Mesenchymal stem cell (in vitro differentiated cells and primary cell): ENCODE results near the gene NUBPL.

ENCODE experiments used
- DNase-seq: peaks from one replicate; pipeline ENCODE4 v3.0.0-alpha.2; 2013
- H2AFZ ChIP-seq: one replicate; pipeline ENCODE4 v1.6.1; 2013; ENCODE audit warnings: low read depth, mild to moderate bottlenecking, control low read depth, inconsistent platforms, low read length, moderate library complexity
- H2AK5ac ChIP-seq: 2 replicates; pipeline ENCODE4 v1.6.1; 2013; ENCODE audit warnings: low read length, moderate library complexity, mild to moderate bottlenecking, inconsistent platforms; ENCODE audit not compliant: severe bottlenecking
- H2BK120ac ChIP-seq: one replicate; pipeline ENCODE4 v1.6.1; 2013; ENCODE audit warnings: low read depth, mild to moderate bottlenecking, inconsistent platforms, low read length, moderate library complexity
- H2BK12ac ChIP-seq, 2 experiments: one replicate each; pipeline ENCODE4 v1.6.1; 2013; ENCODE audit warnings: inconsistent platforms in 2 of 2, low read length in 2 of 2, mild to moderate bottlenecking in 2 of 2, moderate library complexity in 2 of 2, control low read depth in 1 of 2
- H2BK15ac ChIP-seq: one replicate; pipeline ENCODE4 v1.6.1; 2013; ENCODE audit warnings: mild to moderate bottlenecking, low read depth, inconsistent platforms; ENCODE audit not compliant: poor library complexity, severe bottlenecking
- H2BK5ac ChIP-seq: 2 replicates; pipeline ENCODE4 v1.6.1; 2013; ENCODE audit warnings: low read depth, mild to moderate bottlenecking, low read length, control low read depth, inconsistent platforms; ENCODE audit not compliant: poor library complexity, severe bottlenecking
- H3K14ac ChIP-seq, 2 experiments: one replicate each; pipeline ENCODE4 v1.6.1; 2013; ENCODE audit warnings: inconsistent platforms in 2 of 2, low read length in 2 of 2, control low read depth in 1 of 2, mild to moderate bottlenecking in 1 of 2, moderate library complexity in 1 of 2
- H3K18ac ChIP-seq, 2 experiments: one replicate each; pipeline ENCODE4 v1.6.1; 2013; ENCODE audit warnings: inconsistent platforms in 2 of 2, low read length in 2 of 2, control low read depth in 1 of 2, low read depth in 1 of 2, mild to moderate bottlenecking in 1 of 2
- H3K23ac ChIP-seq, 2 experiments: one replicate each; pipeline ENCODE4 v1.6.1; 2013; ENCODE audit warnings: inconsistent platforms in 2 of 2, low read length in 2 of 2, mild to moderate bottlenecking in 2 of 2, moderate library complexity in 2 of 2, control low read depth in 1 of 2
- H3K27ac ChIP-seq: 2 replicates; pipeline ENCODE4 v1.5.1; 2013; ENCODE audit warnings: mild to moderate bottlenecking, moderate library complexity, low read length, control low read depth, inconsistent platforms; ENCODE audit not compliant: poor library complexity, severe bottlenecking
- H3K27me3 ChIP-seq, 2 experiments: 2 replicates each; pipeline versions ENCODE4 v1.6.1 to v1.7.0; 2013; ENCODE audit warnings: low read length in 2 of 2, mild to moderate bottlenecking in 2 of 2, moderate library complexity in 2 of 2, control low read depth in 1 of 2, inconsistent platforms in 1 of 2; ENCODE audit not compliant: control insufficient read depth in 1 of 2, insufficient read depth in 1 of 2
- H3K36me3 ChIP-seq, 2 experiments: 2 replicates each; pipeline versions ENCODE4 v1.6.1 to v1.7.0; 2013; ENCODE audit warnings: low read length in 2 of 2, control low read depth in 1 of 2, inconsistent platforms in 1 of 2, low read depth in 1 of 2, mild to moderate bottlenecking in 1 of 2; ENCODE audit not compliant: insufficient read depth in 2 of 2, control insufficient read depth in 1 of 2
- H3K4ac ChIP-seq, 2 experiments: one replicate each; pipeline ENCODE4 v1.6.1; 2013; ENCODE audit warnings: inconsistent platforms in 2 of 2, low read length in 2 of 2, mild to moderate bottlenecking in 2 of 2, moderate library complexity in 2 of 2, control low read depth in 1 of 2, low read depth in 1 of 2
- H3K4me1 ChIP-seq: 2 replicates; pipeline ENCODE4 v1.6.1; 2013; ENCODE audit warnings: low read depth, low read length, control low read depth; ENCODE audit not compliant: control insufficient read depth, insufficient read depth
- H3K4me2 ChIP-seq: 2 replicates; pipeline ENCODE4 v1.6.1; 2013; ENCODE audit warnings: low read length, mild to moderate bottlenecking, inconsistent platforms; ENCODE audit not compliant: poor library complexity, severe bottlenecking
- H3K4me3 ChIP-seq, 2 experiments: 2 replicates each; pipeline versions ENCODE4 v1.5.1 to v1.7.0; 2013; ENCODE audit warnings: low read length in 2 of 2, mild to moderate bottlenecking in 2 of 2, control low read depth in 1 of 2, low read depth in 1 of 2; ENCODE audit not compliant: insufficient read depth in 1 of 2
- H3K79me1 ChIP-seq: replicated peaks from 2 replicates; pipeline ENCODE4 v1.6.1; 2013; ENCODE audit warnings: mild to moderate bottlenecking, control low read depth, low read length, inconsistent platforms; ENCODE audit not compliant: poor library complexity, severe bottlenecking
- H3K9ac ChIP-seq: 2 replicates; pipeline ENCODE4 v1.7.0; 2013; ENCODE audit warnings: mild to moderate bottlenecking, low read length, moderate library complexity
- H3K9me3 ChIP-seq: 2 replicates; pipeline ENCODE4 v1.7.0; 2013; ENCODE audit warnings: mild to moderate bottlenecking, low read length; ENCODE audit not compliant: control insufficient read depth
- H4K8ac ChIP-seq: one replicate; pipeline ENCODE4 v1.6.1; 2013; ENCODE audit warnings: inconsistent platforms, mild to moderate bottlenecking, low read length, moderate library complexity
- H4K91ac ChIP-seq: one replicate; pipeline ENCODE4 v1.6.1; 2013; ENCODE audit warnings: mild to moderate bottlenecking, low read length, inconsistent platforms
- WGBS: methylation state at CpG from one replicate; pipeline ENCODE4 v1.1.7; 2013; ENCODE audit warnings: mixed read lengths; 5-methylcytosine and 5-hydroxymethylcytosine counted together

Gene NUBPL

DNA sequence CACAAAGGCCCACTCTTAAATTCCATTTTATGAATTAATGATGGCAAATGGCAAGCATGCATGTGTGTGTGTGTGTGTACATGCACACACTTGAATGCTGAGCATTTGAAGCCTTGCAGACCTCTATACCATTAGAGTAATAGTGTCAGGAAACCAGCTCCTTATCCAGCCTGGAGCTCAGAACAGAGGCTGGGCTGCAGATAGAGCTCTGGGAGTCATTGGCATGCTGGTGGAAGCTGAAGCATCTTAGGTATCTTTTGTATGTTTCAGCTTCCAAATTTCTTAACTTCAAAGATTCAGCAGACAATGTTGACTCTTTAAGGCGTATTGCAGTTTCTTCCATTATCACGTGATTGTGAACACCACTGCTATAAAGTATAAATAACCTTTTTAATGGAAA is 323.0 kb downstream of the NUBPL start:
- Histone ChIP-seq H3K27me3 (no peaks in the 10 kb centered on the region), H3K9ac (no peak overlapping the region), H2AK5ac (no peak overlapping the region), H3K18ac (peak overlapping the region in 1 of 2 experiments; percentile 5), H2BK120ac (no peak overlapping the region), H2BK15ac (no peak overlapping the region), H3K4me1 (peaks cover 7% of the 10 kb centered on the region), H3K79me1 (no peaks in the 10 kb centered on the region), H4K8ac (no peak overlapping the region), H3K36me3 (no peaks in the 10 kb centered on the region), H2BK5ac (no peak overlapping the region), H3K27ac (no peak overlapping the region), H4K91ac (no peak overlapping the region), H3K4me2 (no peak overlapping the region), H3K4me3 (no peak overlapping the region), H2AFZ (no peak overlapping the region), H3K4ac (no peak overlapping the region), H3K23ac (no peak overlapping the region), H3K14ac (peak overlapping the region in 1 of 2 experiments; percentile 22), H3K9me3 (no peaks in the 10 kb centered on the region), H2BK12ac (no peak overlapping the region)
- WGBS = no CpG with 5 or more reads among the region's 2 CpGs
- DNase-seq = no peak

DNA sequence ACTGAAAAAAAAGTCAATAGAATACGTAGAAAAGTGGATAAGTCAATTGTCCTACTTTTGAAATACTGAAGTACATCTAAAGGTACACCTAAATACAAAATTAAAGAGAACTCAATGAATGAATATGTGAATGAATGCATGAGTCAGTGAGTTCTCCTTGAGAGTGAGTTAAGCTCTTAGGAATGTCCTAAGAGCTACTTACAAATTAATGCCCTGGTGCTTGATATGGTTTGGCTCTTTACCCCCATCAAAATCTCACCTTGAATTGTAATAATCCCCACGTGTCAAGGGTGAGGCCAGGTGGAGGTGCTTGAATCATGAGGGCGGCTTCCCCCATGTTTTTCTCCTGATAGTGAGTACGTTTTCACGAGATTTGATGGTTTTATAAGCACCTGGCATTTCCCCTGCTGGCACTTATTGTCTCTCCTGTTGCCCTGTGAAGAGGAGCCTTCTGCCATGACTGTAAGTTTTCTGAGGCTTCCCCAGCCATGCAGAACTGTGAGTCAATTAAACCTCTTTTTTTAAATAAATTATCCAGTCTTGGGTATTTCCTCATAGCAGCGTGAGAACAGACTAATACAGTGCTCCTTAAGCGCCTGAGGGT is 323.7 kb downstream of the NUBPL start:
- H3K9ac ChIP-seq = no peak overlapping the region
- no peak overlapping the region for H2BK15ac ChIP-seq
- H3K14ac ChIP-seq = no peak overlapping the region
- no peak for DNase-seq
- no peak overlapping the region for H3K4me2 ChIP-seq
- no peak overlapping the region for H2AK5ac ChIP-seq
- H3K79me1 ChIP-seq = no peaks in the 10 kb centered on the region
- H2BK12ac ChIP-seq = no peak overlapping the region
- H3K9me3 ChIP-seq = no peaks in the 10 kb centered on the region
- H3K36me3 ChIP-seq = no peaks in the 10 kb centered on the region
- WGBS = 78% methylated on average over 6 of the region's 7 CpGs
- no peak overlapping the region for H4K8ac ChIP-seq
- no peak overlapping the region for H3K27ac ChIP-seq
- H2AFZ ChIP-seq = no peak overlapping the region
- H3K4ac ChIP-seq = no peak overlapping the region
- H2BK120ac ChIP-seq = no peak overlapping the region
- no peak overlapping the region for H4K91ac ChIP-seq
- no peak overlapping the region for H3K4me3 ChIP-seq
- H3K23ac ChIP-seq = no peak overlapping the region
- H3K27me3 ChIP-seq = no peaks in the 10 kb centered on the region
- H3K4me1 ChIP-seq = peaks cover 7% of the 10 kb centered on the region
- no peak overlapping the region for H2BK5ac ChIP-seq
- no peak overlapping the region for H3K18ac ChIP-seq

DNA sequence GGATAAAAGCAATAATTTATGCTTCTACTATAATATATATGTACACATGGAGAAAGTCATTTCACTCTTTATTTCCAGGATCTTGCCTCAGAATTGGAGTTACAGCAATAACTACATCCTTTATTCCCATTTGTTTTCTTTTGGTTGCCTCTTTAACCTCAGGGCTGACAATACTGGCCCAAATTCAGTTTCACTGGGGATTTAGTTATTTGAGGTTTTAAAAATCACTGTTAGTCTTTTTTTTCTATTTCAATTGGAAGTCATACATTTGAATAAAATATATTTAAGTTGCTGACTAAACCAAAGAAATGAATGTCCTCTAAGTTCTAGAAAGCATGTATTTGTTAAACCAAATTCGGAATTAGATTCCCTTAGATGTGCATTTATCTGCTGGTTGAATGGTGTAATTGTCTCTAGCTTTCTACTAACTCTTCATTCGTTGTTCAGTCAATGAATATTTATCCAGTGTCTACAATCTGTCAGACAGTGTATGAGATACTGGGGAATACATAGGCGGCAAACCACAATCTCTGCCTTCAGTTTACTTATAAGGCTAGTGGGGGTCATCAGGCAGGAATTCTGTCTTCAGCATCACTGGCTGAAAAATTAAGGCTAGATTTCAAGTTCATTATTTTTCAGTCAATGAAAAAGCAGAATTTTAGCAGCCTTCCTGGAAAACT is 325.1 kb downstream of the NUBPL start:
- no peak overlapping the region for H3K27ac ChIP-seq
- no peak overlapping the region for H3K14ac ChIP-seq
- no peak overlapping the region for H3K4me2 ChIP-seq
- H2BK15ac ChIP-seq = no peak overlapping the region
- H3K23ac ChIP-seq = no peak overlapping the region
- no peak overlapping the region for H3K4ac ChIP-seq
- H3K9ac ChIP-seq = no peak overlapping the region
- no peaks in the 10 kb centered on the region for H3K36me3 ChIP-seq
- H2AK5ac ChIP-seq = no peak overlapping the region
- H3K79me1 ChIP-seq = no peaks in the 10 kb centered on the region
- no peak overlapping the region for H2BK120ac ChIP-seq
- no peak overlapping the region for H3K18ac ChIP-seq
- H3K9me3 ChIP-seq = no peaks in the 10 kb centered on the region
- H3K4me1 ChIP-seq = peaks cover 2% of the 10 kb centered on the region
- WGBS = 94% methylated on average over 2 of the region's 3 CpGs
- no peak overlapping the region for H4K91ac ChIP-seq
- H2AFZ ChIP-seq = no peak overlapping the region
- H4K8ac ChIP-seq = no peak overlapping the region
- no peak overlapping the region for H3K4me3 ChIP-seq
- H2BK12ac ChIP-seq = no peak overlapping the region
- H2BK5ac ChIP-seq = no peak overlapping the region
- H3K27me3 ChIP-seq = no peaks in the 10 kb centered on the region
- no peak for DNase-seq

DNA sequence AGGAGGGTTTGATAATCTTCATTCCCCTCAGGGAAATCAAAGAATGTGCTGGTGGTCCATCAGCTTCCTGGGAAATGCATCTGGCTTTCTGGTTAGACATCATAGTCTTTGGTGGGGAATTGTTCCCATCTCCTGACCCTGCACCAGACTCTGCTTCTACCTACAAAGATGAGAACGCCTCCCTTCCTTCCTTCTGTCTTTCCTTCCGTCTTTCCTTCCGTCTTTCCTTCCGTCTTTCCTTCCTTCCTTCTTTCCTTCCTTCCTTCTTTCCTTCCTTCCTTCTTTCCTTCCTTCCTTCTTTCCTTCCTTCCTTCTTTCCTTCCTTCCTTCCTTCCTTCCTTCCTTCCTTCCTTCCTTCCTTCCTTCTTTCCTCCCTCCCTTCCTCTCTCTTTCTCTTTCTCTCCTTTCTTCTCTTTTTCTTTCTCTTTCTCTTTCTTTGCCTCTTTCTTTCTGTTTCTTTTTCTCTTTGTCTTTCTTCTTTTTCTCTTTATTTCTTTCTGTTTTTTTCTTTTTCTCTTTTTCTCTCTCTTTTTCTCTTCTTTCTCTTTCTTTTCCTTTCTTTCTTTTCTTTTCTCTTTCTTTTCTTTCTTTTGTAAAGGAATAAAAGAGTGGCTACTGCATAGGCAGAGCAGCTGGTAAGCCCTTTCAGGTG is 326.9 kb downstream of the NUBPL start:
- no peaks in the 10 kb centered on the region for H3K79me1 ChIP-seq
- H3K9ac ChIP-seq = no peak overlapping the region
- H4K8ac ChIP-seq = no peak overlapping the region
- no peak overlapping the region for H2AK5ac ChIP-seq
- no peak overlapping the region for H2BK12ac ChIP-seq
- H3K4me3 ChIP-seq = no peak overlapping the region
- H3K23ac ChIP-seq = no peak overlapping the region
- H3K27me3 ChIP-seq = no peaks in the 10 kb centered on the region
- H2BK15ac ChIP-seq = no peak overlapping the region
- H3K18ac ChIP-seq = no peak overlapping the region
- no peaks in the 10 kb centered on the region for H3K36me3 ChIP-seq
- H3K4me2 ChIP-seq = no peak overlapping the region
- peaks cover 2% of the 10 kb centered on the region for H3K4me1 ChIP-seq
- H4K91ac ChIP-seq = no peak overlapping the region
- no peak overlapping the region for H3K4ac ChIP-seq
- no peak overlapping the region for H2BK5ac ChIP-seq
- H3K9me3 ChIP-seq = no peaks in the 10 kb centered on the region
- no peak overlapping the region for H2AFZ ChIP-seq
- H3K27ac ChIP-seq = no peak overlapping the region
- no peak overlapping the region for H3K14ac ChIP-seq
- no peak for DNase-seq
- H2BK120ac ChIP-seq = no peak overlapping the region
- WGBS = 95% methylated on average over 4 of the region's 4 CpGs
